ENCODE results near the gene EIF4G3.

DNA sequence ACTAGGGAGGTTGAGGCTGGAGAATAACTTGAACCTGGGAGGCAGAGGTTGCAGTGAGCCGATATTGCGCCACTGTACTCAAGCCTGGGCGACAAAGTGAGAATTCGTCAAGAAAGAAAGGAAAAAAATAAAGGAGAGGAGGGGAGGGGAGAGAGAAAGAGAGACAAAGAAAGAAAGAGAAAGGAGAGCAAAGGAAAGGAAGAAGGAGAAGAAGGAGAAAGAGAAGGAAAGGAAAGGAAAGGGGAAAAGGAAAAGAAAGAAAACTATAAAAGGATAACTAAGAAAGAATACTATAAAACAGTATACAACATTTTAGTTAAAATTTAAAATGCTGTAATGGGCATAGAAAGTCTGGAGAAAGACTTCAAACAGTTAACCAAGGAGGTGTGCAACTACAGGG lies 33.6 kb downstream of the EIF4G3 start:
- TF ChIP-seq, protein P1, sequence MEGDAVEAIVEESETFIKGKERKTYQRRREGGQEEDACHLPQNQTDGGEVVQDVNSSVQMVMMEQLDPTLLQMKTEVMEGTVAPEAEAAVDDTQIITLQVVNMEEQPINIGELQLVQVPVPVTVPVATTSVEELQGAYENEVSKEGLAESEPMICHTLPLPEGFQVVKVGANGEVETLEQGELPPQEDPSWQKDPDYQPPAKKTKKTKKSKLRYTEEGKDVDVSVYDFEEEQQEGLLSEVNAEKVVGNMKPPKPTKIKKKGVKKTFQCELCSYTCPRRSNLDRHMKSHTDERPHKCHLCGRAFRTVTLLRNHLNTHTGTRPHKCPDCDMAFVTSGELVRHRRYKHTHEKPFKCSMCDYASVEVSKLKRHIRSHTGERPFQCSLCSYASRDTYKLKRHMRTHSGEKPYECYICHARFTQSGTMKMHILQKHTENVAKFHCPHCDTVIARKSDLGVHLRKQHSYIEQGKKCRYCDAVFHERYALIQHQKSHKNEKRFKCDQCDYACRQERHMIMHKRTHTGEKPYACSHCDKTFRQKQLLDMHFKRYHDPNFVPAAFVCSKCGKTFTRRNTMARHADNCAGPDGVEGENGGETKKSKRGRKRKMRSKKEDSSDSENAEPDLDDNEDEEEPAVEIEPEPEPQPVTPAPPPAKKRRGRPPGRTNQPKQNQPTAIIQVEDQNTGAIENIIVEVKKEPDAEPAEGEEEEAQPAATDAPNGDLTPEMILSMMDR (conservative IDR thresholded peaks at IDR 0.05), result no peak
- no peak for TF ChIP-seq ZFX (IDR thresholded peaks at IDR 0.05)

Measured in C4-2B (cell line).